OCI-LY3 (cell line): Measurements from ENCODE around the gene KIAA0040.
"Not testable (repeated sequence)": the region's sequence is repeated elsewhere in the genome, so short reads cannot be mapped to it uniquely, and the experiment has no call there.

ENCODE experiments used
- EZH2phosphoT487 ChIP-seq: fragments of 200-600 bp; shearing (Covaris generic); IDR thresholded peaks from 2 replicates; pipeline ENCODE4 v1.6.1; 2018; ENCODE audit warnings: antibody characterized with exemption, mixed run types, low read depth
- TF ChIP-seq, protein P1 (sequence below): fragments of 200-600, 300-600 bp; sonication (generic); IDR thresholded peaks from 2 replicates; pipeline ENCODE4 v1.5.1; 2014; ENCODE audit warnings: antibody characterized with exemption, low read length, low read depth

DNA sequence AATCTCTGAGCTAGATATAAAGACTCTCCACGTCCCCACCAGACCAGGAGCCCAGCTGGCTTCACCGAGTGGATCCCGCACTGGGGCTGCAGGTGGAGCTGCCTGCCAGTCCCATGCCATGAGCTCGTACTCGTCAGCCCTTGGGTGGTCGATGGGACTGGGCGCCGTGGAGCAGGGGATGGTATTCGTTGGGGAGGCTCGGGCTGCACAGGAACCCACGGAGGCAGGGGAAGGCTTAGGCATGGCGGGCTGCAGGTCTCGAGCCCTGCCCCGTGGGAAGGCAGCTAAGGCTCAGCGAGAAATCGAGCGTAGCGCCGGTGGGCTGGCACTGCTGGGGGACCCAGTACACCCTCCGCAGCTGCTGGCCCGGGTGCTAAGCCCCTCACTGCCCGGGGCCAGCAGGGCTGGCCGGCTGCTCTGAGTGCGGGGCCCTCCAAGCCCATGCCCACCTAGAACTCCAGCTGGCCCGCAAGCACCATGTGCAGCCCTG is 84.2 kb downstream of the KIAA0040 start:
- TF ChIP-seq, protein P1, sequence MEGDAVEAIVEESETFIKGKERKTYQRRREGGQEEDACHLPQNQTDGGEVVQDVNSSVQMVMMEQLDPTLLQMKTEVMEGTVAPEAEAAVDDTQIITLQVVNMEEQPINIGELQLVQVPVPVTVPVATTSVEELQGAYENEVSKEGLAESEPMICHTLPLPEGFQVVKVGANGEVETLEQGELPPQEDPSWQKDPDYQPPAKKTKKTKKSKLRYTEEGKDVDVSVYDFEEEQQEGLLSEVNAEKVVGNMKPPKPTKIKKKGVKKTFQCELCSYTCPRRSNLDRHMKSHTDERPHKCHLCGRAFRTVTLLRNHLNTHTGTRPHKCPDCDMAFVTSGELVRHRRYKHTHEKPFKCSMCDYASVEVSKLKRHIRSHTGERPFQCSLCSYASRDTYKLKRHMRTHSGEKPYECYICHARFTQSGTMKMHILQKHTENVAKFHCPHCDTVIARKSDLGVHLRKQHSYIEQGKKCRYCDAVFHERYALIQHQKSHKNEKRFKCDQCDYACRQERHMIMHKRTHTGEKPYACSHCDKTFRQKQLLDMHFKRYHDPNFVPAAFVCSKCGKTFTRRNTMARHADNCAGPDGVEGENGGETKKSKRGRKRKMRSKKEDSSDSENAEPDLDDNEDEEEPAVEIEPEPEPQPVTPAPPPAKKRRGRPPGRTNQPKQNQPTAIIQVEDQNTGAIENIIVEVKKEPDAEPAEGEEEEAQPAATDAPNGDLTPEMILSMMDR = not testable (repeated sequence)
- not testable (repeated sequence) for TF ChIP-seq EZH2phosphoT487
